Psoas muscle (tissue), 8 donors: ENCODE results near the gene NOXRED1. TPM values are rescaled to one million over a fixed set of nuclear protein-coding genes. Genes with fewer than 3 reads are reported as not detected.
A peak's percentile ranks its signal among the peaks of the same experiment; 100 is the strongest.

Source experiments
- ATAC-seq, 4 donors: fragments of 200-7000 bp; cut with Tn5 transposase; one replicate each; pipeline ENCODE4 v1.9.1; 2020; ENCODE audit warnings: moderate library complexity in 3 of 4, mild to moderate bottlenecking in 2 of 4
- DNase-seq, 2 donors: peaks; one replicate each; pipeline ENCODE4 v3.0.0-alpha.2; 2020
- H3K27ac ChIP-seq: fragments of 200-600 bp; one replicate; pipeline ENCODE4 v1.8.0; 2022
- H3K27me3 ChIP-seq, 3 donors: fragments of 200-600 bp in 1 of 3; one replicate each; pipeline versions ENCODE4 v1.6.1 to v1.8.0; 2013 to 2022; ENCODE audit warnings: low read length in 2 of 3, mild to moderate bottlenecking in 2 of 3, moderate library complexity in 1 of 3; ENCODE audit not compliant: insufficient read depth in 3 of 3
- H3K36me3 ChIP-seq, 2 donors: fragments of 200-600 bp in 1 of 2; one replicate each; pipeline versions ENCODE4 v1.6.1 to v1.8.0; 2013 to 2022; ENCODE audit warnings: low read depth in 1 of 2, mild to moderate bottlenecking in 1 of 2, moderate library complexity in 1 of 2; ENCODE audit not compliant: insufficient read depth in 1 of 2
- H3K4me1 ChIP-seq: fragments of 200-600 bp; one replicate; pipeline ENCODE4 v1.8.0; 2022
- H3K4me3 ChIP-seq: fragments of 200-600 bp; one replicate; pipeline ENCODE4 v1.8.0; 2022; ENCODE audit warnings: mild to moderate bottlenecking
- H3K9me3 ChIP-seq: fragments of 200-600 bp; one replicate; pipeline ENCODE4 v1.8.0; 2022
- WGBS, 3 donors: extraction: QIAGEN DNeasy Blood & Tissue Kit; methylation state at CpG; one replicate each; pipeline versions ENCODE4 v1.1.6 to v1.1.7; 2013; 5-methylcytosine and 5-hydroxymethylcytosine counted together
- intact Hi-C, 2 donors: fragments of 100-400 bp; cut with DNase I; formaldehyde crosslinking; loops; one replicate each; pipeline versions ENCODE4 v1.11.0 to v1.14.2; 2022
- long read RNA-seq, 2 donors: library from polyadenylated mRNA; unstranded; transcript quantifications; one replicate each; pipeline ENCODE4 v2.0.0, GENCODE V29; 2021
- polyA plus RNA-seq, 3 donors: library from polyadenylated mRNA; stranded (reverse); fragments of 200-250 nt; gene quantifications; one replicate each; pipeline ENCODE4 v1.2.3, GENCODE V29; 2013
- total RNA-seq, 4 donors: library from RNA; stranded (reverse); fragmentation: NEBNext Ultra II Directional in 2 of 4; extraction: Animal tissue kit (Norgen Biotek cat#: 25700) in 2 of 4; gene quantifications; one replicate each; pipeline versions ENCODE4 v1.2.1 to v1.2.4, GENCODE V29; 2021 to 2023
- TF ChIP-seq, protein P1 (sequence below): fragments of 200-600 bp; IDR thresholded peaks from one replicate; pipeline ENCODE4 v1.8.0; 2022; ENCODE audit warnings: antibody characterized with exemption
- donor health status: healthy with polysubstance abuse.
- donor health status: DM: no; HTN: no; CAD: no; lungs with moderate emphysema.
- donor health status: Bipolar disorder and iron deficiency.
- donor health status: healthy.
- donor health status: DM: yes; HTN: yes; CAD: no.
- donor health status: DM: no; HTN: no; CAD: no.
- donor health status: DM: no; HTN: no; CAD: no.
- donor health status: DM: yes; HTN: yes; CAD: no.

The NOXRED1 gene, protein sequence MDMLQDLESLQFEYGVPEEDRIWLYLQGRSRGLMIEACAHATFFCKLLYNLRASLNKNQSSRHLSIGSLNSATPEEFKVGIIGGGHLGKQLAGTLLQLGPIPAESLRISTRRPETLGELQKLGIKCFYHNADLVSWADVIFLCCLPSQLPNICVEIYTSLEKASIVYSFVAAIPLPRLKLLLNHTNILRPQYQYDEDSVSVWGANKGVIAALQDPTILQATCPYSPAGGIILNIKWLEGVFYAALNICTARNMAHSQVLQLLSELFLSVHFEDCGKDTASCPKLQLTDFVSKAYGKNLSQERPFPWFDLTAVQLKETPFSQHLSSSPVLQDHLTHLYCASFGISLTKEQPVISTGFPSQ
- total RNA-seq: under 1 TPM in 3 of 4 donors, not detected in 1; 0.21 to 0.32 (median 0.26) TPM
- under 1 TPM; 0.13 to 0.34 (median 0.22) TPM for polyA plus RNA-seq
- long read RNA-seq, donor 1: 0 reads
- long read RNA-seq, donor 2: 0 reads

GRCh38 chr14:77423423-77423822 lies at the start of gene NOXRED1:
TSS of gene NOXRED1 (minus strand) at chr14:77423523. CDS start at chr14:77422889, 634 bp downstream.
- no peak within 1 kb of the TSS for H3K27ac ChIP-seq
- no peaks in the 10 kb centered on the region for H3K4me1 ChIP-seq
- intact Hi-C loops: no loop called here
- TF ChIP-seq, protein P1, sequence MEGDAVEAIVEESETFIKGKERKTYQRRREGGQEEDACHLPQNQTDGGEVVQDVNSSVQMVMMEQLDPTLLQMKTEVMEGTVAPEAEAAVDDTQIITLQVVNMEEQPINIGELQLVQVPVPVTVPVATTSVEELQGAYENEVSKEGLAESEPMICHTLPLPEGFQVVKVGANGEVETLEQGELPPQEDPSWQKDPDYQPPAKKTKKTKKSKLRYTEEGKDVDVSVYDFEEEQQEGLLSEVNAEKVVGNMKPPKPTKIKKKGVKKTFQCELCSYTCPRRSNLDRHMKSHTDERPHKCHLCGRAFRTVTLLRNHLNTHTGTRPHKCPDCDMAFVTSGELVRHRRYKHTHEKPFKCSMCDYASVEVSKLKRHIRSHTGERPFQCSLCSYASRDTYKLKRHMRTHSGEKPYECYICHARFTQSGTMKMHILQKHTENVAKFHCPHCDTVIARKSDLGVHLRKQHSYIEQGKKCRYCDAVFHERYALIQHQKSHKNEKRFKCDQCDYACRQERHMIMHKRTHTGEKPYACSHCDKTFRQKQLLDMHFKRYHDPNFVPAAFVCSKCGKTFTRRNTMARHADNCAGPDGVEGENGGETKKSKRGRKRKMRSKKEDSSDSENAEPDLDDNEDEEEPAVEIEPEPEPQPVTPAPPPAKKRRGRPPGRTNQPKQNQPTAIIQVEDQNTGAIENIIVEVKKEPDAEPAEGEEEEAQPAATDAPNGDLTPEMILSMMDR: no peak
- no peak within 1 kb of the TSS for H3K4me3 ChIP-seq
- ATAC-seq (no peak), DNase-seq (no peak)
- 98 to 100% (median 100%) methylated on average over 1 of the region's 1 CpG for WGBS, 3 donors
- no peaks in the 10 kb centered on the region for H3K27me3 ChIP-seq
- peaks cover 22 to 72% of the 10 kb centered on the region in 2 donors for H3K36me3 ChIP-seq
- H3K9me3 ChIP-seq: no peaks in the 10 kb centered on the region

DNA sequence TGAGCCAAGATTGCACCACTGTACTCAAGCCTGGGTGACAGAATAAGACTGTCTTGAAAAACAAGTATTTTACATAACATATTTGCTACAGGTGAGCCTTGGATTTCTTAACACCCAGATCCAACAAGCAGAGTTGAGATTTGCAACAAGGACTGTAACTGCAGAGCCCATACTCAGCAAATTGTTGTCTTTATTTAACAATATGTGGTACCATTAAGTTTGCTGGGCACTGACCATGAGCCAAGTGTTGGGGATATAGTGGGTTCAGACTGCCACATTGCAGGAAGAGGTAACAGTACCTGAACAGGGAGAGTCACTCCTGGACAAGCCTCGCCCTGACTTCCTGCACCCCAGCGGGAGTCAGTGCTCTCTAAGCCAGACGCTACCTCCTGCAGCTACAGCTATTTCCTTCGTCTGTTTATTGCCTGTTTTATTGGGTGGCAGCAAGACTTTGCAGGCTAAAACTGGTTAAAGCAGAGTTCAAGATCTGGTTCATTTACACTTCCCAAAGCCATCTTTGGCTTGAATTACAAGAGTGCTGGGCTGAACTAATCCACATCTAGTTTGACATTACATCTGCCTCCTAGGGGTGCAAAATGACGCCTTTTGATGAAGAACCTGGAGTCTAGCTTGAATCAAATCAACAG lies 47.0 kb upstream of the NOXRED1 start:
- H3K4me3 ChIP-seq: no peak overlapping the region
- no peaks in the 10 kb centered on the region for H3K4me1 ChIP-seq
- WGBS, 3 donors: 64 to 74% (median 68%) methylated on average over 5 of the region's 5 CpGs
- TF ChIP-seq, protein P1: no peak
- intact Hi-C loops: no loop called here
- peaks cover 17 to 49% of the 10 kb centered on the region in 2 donors for H3K36me3 ChIP-seq
- H3K27me3 ChIP-seq: no peaks in the 10 kb centered on the region
- H3K9me3 ChIP-seq: no peaks in the 10 kb centered on the region
- DNase-seq (no peak), ATAC-seq (peak in 1 of 4 donors; percentile 35)
- no peak overlapping the region for H3K27ac ChIP-seq

DNA sequence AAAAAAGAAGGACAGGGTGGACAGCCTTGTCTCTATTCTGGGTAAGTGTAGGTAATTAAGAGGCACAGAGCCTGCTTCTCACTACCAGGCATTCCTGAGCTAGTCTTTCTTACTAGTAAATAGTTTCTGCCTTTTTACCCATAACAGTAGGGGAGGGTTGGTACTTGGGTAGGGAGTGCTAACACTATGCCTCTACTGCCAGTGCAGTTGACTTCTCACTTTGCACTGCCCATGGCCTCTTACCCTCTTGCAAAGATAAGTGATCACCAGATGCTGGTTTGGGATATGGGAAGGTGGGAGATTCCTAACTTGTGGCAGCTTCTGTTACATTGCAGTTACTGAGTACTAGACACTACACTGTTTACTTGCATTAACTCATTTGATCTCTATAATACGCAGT lies 46.2 kb upstream of the NOXRED1 start:
- ATAC-seq: no peak
- Histone ChIP-seq H3K9me3 (no peaks in the 10 kb centered on the region), H3K4me3 (no peak overlapping the region), H3K27me3 (no peaks in the 10 kb centered on the region), H3K36me3 (peaks cover 18 to 57% of the 10 kb centered on the region in 2 donors), H3K4me1 (no peaks in the 10 kb centered on the region), H3K27ac (no peak overlapping the region)
- TF ChIP-seq, protein P1: no peak
- WGBS, 3 donors: 83 to 94% (median 90%) methylated on average over 1 of the region's 1 CpG
- DNase-seq: no peak
- intact Hi-C loops: no loop called here

DNA sequence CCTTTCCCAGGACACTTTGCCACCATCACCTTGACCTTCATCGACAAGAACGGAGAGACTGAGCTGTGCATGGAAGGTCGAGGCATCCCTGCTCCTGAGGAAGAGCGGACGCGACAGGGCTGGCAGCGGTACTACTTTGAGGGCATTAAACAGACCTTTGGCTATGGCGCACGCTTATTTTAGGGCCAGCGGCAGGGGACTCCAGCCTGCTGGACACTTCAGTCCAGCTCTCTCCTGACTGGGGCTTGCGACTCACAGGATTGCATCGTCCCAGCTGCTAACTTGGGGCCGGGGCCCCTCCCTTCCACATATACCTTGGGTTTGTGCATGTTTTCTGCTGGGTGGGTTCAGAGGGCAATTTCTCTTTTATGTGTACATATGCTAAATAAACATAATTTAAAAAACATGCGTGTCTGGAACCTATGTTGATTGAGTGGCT lies 45.8 kb upstream of the NOXRED1 start:
- intact Hi-C loops: no loop called here
- 87 to 89% (median 89%) methylated on average over 14 of the region's 14 CpGs for WGBS, 3 donors
- Histone ChIP-seq H3K27me3 (no peaks in the 10 kb centered on the region), H3K4me1 (no peaks in the 10 kb centered on the region), H3K4me3 (no peak overlapping the region), H3K36me3 (peaks cover 18 to 61% of the 10 kb centered on the region in 2 donors), H3K27ac (no peak overlapping the region), H3K9me3 (no peaks in the 10 kb centered on the region)
- TF ChIP-seq, protein P1: no peak
- ATAC-seq: no peak
- DNase-seq: no peak
